ENCODE measurements around the gene RAB3A.

The RAB3A gene

GRCh38 chr19:18197306-18197705, 6.5 kb downstream of the RAB3A start:
- no peak for DNase-seq

DNA sequence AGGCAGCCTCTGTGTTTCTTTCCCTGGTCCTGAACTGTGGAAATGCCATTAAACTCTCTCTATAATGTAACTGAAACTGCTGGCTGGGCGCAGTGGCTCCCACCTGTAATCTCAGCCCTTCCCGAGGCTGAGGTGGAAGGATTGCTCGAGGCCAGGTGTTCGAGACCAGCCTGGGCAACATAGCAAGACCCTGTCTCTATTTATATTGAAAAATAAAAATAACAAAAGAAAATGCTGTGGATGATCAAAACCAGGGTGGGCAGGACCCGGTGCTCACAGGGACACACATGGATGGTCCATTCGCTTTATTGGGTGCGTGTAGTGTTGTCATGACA, 7.4 kb downstream of the RAB3A start:
- DNase-seq: no peak

DNA sequence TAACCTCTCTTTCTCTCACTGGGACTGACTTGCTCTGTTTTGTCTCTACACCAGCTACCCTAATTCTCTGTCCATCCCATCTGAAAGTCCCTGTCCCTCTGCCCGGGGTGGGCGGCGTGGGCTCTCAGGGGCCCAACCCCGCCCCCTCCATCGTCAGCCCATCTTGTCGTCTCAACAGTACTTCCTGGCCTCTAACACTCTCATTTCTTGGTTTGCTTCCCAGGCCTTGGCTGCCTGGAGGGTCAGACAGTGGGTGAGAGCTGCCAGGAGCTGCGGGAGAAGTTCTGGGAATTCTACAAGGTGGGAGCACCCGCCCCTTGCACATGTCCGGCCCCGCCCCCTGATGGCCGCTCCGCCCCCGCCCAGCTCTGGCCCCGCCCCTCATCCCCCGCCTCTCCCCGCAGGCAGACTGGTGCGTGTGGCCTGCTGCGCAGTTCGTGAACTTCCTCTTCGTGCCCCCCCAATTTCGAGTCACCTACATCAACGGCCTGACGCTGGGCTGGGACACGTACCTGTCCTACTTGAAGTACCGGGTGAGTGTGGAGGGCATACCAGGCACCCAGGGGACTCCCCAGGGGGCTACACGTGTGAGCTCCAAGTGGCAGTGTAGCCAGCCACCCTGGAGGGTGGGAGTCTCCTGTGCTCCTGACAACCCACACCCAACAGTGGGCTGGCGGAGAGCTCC, 9.1 kb downstream of the RAB3A start:
- DNase-seq: no peak

DNA sequence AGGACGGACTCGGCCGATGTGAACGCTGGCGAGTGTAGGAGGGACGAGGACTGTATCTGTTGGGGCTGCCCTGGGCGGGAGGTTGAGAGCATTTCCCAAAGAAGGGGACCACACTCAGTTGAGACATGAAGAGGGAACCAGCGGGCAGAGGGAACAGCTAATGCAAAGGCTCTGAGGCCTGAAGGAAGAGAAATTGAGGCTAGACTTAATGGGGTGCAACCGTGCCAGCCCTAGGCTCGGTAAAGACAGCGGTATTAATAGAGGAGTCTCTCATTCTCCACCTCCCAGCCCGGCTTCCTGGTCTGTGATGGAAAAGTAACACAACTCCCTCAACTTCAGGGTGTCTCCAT, 9.7 kb downstream of the RAB3A start:
- DNase-seq: no peak

DNA sequence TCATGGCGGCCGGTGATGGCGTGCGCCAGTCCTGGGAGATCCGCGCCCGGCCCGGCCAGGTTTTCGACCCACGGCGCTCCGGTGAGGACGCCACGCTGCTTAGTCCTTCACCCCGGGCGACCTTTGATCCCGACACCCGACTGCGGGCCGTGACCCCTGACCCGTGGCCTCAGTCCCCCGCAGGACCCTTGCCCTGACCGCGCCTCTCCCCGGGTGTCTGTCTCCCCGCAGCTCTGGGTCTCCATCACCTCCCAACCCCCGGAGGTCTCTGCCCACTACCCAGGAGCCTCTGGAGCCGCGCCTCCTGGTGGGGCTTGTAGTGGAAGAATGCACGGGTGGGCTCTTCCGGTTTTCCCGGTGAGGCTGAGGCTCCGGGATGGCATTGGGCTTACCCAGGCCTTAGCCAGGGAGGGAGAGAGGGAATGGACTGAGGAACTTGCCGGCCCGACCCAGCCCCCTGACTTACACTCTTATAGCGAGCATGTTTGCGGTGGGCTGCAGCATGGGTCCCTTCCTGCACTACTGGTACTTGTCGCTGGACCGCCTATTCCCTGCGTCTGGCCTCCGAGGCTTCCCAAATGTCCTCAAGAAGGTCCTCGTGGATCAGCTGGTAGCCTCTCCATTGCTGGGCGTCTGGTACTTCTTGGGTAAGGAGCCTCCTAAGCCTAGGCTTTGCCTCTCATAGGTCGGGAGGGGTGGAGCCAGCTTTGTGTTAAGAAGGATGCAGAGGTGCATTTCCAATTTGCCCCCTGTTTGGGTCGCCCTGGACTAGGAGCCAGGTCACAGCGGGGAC, 10.3 kb downstream of the RAB3A start:
- no peak for DNase-seq

GRCh38 chr19:18192673-18193387, 11.0 kb downstream of the RAB3A start, which contains the start of gene MPV17L2:
MPV17L2 (plus strand) TSS chr19:18193218; CDS start chr19:18193282, 64 bp downstream.
- peak; percentile 98 for DNase-seq

DNA sequence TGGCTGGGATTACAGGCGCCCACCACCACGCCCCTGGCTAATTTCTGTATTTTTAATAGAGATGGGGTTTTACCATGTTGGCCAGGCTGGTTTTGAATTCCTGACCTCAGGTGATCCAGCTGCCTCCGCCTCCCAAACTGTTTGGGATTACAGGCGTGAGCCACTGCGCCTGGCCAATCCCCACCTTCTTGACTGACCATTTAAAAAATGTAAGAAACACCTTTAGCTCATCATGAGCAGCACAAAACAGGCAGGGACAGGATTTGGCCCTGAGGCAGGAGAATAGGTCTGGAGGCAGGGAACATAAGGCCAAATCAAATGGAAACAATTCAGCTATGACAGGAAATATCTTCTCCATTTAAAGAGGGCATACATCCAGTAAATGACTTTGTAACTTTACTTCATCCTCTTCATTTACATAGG, 12.2 kb downstream of the RAB3A start:
- DNase-seq: no peak

DNA sequence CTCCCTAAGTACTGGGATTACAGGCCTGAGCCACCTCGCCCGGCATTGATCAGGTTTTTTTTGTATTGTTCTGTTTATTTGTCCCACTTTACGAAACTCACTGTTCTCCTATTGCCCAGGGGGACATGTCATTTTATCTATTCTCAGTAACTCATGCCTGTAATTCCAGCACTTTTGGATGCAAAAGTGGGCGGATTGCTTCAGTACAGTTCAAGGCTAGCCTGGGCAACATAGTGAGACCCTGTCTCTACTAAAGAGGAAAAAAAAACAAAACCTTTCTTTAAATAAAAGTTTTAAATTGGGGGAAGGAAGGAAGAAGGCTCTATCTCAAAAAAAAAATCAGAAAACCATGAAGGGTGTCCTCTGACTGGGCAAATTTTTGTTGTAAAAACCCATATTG, 13.6 kb downstream of the RAB3A start:
- DNase-seq: no peak

- no peak for DNase-seq
These were observed 18.3 kb downstream of the RAB3A start for GRCh38 chr19:18185538-18185937.

- no peak for DNase-seq
These were observed 20.3 kb downstream of the RAB3A start for GRCh38 chr19:18183529-18183928.

DNA sequence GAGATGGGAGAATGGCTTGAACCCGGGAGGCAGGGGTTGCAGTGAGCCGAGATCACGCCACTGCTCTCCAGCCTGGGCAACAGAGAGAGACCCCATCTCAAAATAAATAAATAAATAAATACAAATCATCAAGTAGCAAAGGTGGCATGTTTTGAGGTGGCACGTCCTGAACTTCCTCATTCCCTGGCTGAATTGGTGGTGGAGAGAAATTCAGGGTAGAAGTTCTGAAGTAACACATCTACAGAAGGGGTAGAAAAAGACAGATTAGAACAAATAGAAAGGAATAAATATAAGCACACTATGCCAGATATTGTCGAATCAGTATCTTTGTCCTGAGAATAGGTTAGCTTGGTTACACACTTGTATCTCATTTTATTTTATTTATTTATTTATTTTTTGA, 23.9 kb downstream of the RAB3A start:
- DNase-seq: no peak

- DNase-seq: no peak
These were observed 27.2 kb downstream of the RAB3A start for GRCh38 chr19:18176367-18177310.

DNA sequence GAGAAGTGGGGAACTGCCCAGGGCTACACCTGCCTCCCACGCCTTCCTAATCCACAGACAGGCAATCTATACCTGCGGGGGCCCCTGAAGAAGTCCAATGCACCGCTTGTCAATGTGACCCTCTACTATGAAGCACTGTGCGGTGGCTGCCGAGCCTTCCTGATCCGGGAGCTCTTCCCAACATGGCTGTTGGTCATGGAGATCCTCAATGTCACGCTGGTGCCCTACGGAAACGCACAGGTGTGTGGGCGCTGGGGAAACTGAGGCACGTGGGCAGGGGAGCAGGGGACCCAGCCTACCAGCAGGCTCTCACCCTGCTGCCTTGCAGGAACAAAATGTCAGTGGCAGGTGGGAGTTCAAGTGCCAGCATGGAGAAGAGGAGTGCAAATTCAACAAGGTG, 28.9 kb downstream of the RAB3A start:
- DNase-seq: no peak

DNA sequence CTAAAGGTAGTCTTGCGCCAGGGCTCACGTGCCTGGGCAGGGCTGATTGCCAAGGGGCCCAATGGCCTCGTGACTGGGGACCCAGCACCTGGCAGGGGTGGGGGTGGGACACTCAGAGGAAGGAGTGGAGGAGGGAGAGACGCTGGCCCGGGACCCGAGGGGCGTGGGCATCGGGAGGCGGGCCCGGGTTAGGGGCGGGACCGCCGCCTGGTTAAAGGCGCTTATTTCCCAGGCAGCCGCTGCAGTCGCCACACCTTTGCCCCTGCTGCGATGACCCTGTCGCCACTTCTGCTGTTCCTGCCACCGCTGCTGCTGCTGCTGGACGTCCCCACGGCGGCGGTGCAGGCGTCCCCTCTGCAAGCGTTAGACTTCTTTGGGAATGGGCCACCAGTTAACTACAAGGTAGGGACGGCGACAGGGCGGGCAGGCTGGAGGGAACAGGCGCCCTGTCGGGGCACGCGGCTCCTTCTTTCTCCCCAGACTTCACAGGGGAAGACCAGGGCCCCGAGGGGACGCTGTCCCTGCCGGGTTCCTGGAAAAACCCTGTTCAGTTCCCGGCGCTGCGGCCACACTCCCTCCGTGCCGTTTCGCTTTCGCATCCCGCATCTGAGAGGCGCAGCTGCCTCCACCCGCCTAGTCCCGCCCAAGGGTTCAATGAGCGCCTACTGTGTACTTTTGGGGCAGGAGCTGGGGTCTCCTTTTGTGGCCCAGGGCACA, 30.1 kb downstream of the RAB3A start, which contains the start of gene IFI30:
Gene IFI30 (plus strand): TSS at position 242 of the 717 bp plus-strand sequence. CDS start 29 bp downstream, at position 271.
- DNase-seq: peak; percentile 60

- no peak for DNase-seq
These were observed 30.7 kb downstream of the RAB3A start for GRCh38 chr19:18173054-18173571.

DNA sequence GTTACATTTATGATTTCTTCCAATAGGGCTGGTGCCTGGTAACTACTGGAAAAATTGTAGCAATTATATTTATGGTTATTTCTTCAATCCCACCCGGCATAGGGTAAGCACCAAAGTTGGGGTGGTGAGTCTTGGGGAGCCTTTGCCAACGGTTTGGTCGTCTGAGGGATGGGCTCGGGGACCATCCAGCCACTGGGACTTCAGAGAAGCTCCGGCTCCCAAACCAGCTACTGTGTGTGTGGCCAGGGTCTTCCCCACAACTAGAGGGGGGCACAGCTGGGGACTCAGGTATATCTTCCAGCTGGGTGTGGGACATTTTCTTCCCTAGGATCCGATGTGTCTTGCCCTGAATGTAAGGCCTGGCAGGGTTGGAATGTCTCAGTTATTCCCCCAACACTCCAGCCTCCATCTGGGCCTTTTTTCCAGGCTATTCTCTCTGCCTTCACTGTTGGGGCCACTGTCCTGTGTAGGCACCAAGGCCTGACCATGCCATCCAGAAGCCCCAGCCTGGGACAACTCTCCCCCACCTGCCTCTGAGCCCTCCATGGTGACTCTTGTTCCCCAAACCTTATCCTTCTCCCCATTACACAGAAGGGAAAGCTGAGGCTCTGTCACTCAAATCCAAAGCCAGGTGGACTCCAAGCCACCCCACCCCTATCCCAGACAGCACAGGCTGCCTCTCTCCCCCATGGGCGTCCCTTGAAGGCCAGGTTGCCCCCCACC, 31.4 kb downstream of the RAB3A start:
- no peak for DNase-seq

DNA sequence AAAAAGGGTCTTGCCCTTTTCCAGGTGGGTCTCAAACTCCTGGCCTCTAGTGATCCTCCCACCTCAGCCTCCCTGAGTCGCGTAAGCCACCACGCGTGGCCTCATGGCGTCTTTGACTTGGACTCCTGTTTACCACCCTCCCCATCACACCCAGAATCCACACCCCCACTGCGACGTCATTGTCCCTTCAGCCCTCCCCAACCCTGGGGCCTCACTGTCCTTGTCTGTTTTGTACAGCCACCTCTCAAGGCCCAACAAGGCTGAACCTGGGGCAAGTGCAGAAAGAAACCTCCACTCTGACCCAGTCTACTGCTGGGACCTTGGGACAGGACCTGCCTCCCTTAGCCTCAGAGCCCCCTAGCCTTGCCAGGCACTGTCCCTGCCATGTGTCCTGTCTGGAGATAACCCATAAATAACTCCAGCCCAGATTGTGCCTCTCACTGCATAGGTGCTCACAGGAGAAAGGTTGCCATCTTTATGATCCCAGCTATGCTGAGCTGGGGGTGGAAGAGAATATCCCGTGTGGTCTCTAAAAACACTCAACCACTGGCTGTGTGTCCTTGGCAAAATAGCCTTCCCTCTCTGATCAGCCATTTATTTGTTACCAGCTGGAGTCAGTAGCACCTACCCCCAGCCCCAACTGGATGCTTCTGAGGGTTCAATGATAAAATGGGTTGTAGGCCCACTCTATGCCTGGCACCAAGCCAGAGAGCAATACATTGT, 32.1 kb downstream of the RAB3A start:
- no peak for DNase-seq

- no peak for DNase-seq
These were observed 33.1 kb downstream of the RAB3A start for GRCh38 chr19:18170714-18171255.

DNA sequence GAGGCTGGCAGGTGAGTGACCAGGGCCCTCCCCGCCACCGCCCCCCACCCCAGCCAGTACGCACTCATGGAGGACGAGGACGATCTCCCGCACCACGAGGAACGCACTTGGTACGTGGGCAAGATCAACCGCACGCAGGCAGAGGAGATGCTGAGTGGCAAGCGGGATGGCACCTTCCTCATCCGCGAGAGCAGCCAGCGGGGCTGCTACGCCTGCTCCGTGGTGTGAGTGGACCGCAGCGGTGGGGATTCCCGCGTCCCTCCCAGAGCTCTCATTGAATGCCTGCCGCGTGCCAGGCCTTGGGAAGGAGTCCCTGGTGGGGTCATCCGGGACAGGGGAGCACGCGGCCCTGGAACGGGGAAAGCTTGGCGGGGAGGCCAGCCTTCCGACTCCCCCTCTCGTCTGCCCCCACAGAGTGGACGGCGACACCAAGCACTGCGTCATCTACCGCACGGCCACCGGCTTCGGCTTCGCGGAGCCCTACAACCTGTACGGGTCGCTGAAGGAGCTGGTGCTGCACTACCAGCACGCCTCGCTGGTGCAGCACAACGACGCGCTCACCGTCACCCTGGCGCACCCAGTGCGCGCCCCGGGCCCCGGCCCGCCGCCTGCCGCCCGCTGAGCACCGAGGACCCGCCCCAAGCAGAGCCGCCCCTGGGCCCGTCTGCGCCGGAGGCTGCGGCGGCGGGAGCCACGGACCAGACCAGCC, 35.0 kb downstream of the RAB3A start:
- DNase-seq: no peak

Measured in retina (tissue), 1 donor.